ENCODE results near the gene MPG.
A peak's percentile ranks its signal among the peaks of the same experiment; 100 is the strongest.

MPG gene

GRCh38 chr16:50769-51591 is 27.0 kb upstream of the MPG start:
- no peak for DNase-seq

GRCh38 chr16:53346-54236 is 24.4 kb upstream of the MPG start, which contains the start of the genes POLR3K and SNRNP25:
POLR3K (minus strand) TSS chr16:53608; CDS start chr16:53586, 22 bp downstream.
SNRNP25 (plus strand) TSS chr16:53828; CDS start chr16:54017, 189 bp downstream.
- peak; percentile 92 for DNase-seq

GRCh38 chr16:54237-54581 is 23.8 kb upstream of the MPG start:
- no peak for DNase-seq

- no peak for DNase-seq
Observed at GRCh38 chr16:55571-56136, 22.4 kb upstream of the MPG start.

- no peak for DNase-seq
Observed at GRCh38 chr16:56231-56927, 21.6 kb upstream of the MPG start.

- no peak for DNase-seq
Observed at GRCh38 chr16:57711-58110, 20.3 kb upstream of the MPG start.

- DNase-seq = no peak
Observed at GRCh38 chr16:58491-59439, 19.3 kb upstream of the MPG start.

GRCh38 chr16:59440-60059 is 18.5 kb upstream of the MPG start:
- DNase-seq = no peak

- no peak for DNase-seq
Observed at GRCh38 chr16:60166-60565, 17.9 kb upstream of the MPG start.

GRCh38 chr16:60929-61878 is 16.8 kb upstream of the MPG start:
- DNase-seq = no peak

GRCh38 chr16:61879-62281 is 16.1 kb upstream of the MPG start:
- DNase-seq = no peak

- no peak for DNase-seq
Observed at GRCh38 chr16:62283-62967, 15.6 kb upstream of the MPG start.

- no peak for DNase-seq
Observed at GRCh38 chr16:62968-63391, 15.0 kb upstream of the MPG start.

GRCh38 chr16:63466-63865 is 14.6 kb upstream of the MPG start:
- DNase-seq = no peak

GRCh38 chr16:63998-64913 is 13.8 kb upstream of the MPG start:
- DNase-seq = no peak

GRCh38 chr16:64914-65255 is 13.1 kb upstream of the MPG start:
- no peak for DNase-seq

GRCh38 chr16:65745-66144 is 12.3 kb upstream of the MPG start:
- peak; percentile 16 for DNase-seq

Measured in NCI-H187 treated with DMSO at 0.1 percent for 48 hours (cell line).